GM12891 (cell line): ENCODE data around the gene GPATCH2.
"Not testable (repeated sequence)": the region's sequence is repeated elsewhere in the genome, so short reads cannot be mapped to it uniquely, and the experiment has no call there.

ENCODE experiments used
- DNase-seq: peaks from one replicate; pipeline ENCODE4 v3.0.0; 2011; ENCODE audit warnings: low spot score; ENCODE audit not compliant: insufficient read length
- FAIRE-seq: peaks from 2 replicates; lab custom pipeline; 2011; peaks lifted over from hg19 to GRCh38; lab: Jason Lieb, UNC
- PAX5 ChIP-seq: IDR thresholded peaks from 2 replicates; pipeline ENCODE4 v1.6.1; 2011; ENCODE audit warnings: low read length, moderate library complexity, mild to moderate bottlenecking; ENCODE audit not compliant: insufficient read depth, severe bottlenecking
- POLR2A ChIP-seq: IDR thresholded peaks from 2 replicates; pipeline ENCODE4 v1.6.1; 2011; ENCODE audit warnings: low read depth, low read length, control low read depth
- POLR2AphosphoS5 ChIP-seq: IDR thresholded peaks from 2 replicates; pipeline ENCODE4 v1.6.1; 2011; ENCODE audit warnings: low read depth, low read length, control low read depth
- POU2F2 ChIP-seq: IDR thresholded peaks from 2 replicates; pipeline ENCODE4 v1.6.1; 2011; ENCODE audit warnings: low read depth, mild to moderate bottlenecking, control low read depth, low read length, moderate library complexity
- SPI1 ChIP-seq: IDR thresholded peaks from 2 replicates; pipeline ENCODE4 v1.6.1; 2011; ENCODE audit warnings: low read depth, low read length, control low read depth
- TAF1 ChIP-seq: IDR thresholded peaks from 2 replicates; pipeline ENCODE4 v1.6.1; 2011; ENCODE audit warnings: low read depth, low read length, control low read depth

The GPATCH2 gene

GRCh38 chr1:217534566-217534965 is 96.3 kb downstream of the GPATCH2 start:
- TF ChIP-seq PAX5: no peak
- no peak for TF ChIP-seq POLR2AphosphoS5
- TF ChIP-seq TAF1: no peak
- no peak for TF ChIP-seq POLR2A
- TF ChIP-seq POU2F2: no peak
- no peak for TF ChIP-seq SPI1
- DNase-seq: no peak

GRCh38 chr1:217528271-217528670 is 102.6 kb downstream of the GPATCH2 start:
- DNase-seq (no peak), FAIRE-seq (no peak)
- TF ChIP-seq POU2F2 (no peak), PAX5 (no peak), TAF1 (no peak), POLR2AphosphoS5 (no peak), SPI1 (no peak), POLR2A (no peak)

More at GRCh38 chr1:217534566-217534965, 96.3 kb downstream of the GPATCH2 start:
- no peak for FAIRE-seq

GRCh38 chr1:217527151-217527550 is 103.7 kb downstream of the GPATCH2 start:
- TF ChIP-seq SPI1 (no peak), PAX5 (no peak), POLR2A (no peak), TAF1 (no peak), POU2F2 (no peak)
- FAIRE-seq (no peak), DNase-seq (no peak)

GRCh38 chr1:217526636-217527035 is 104.3 kb downstream of the GPATCH2 start:
- FAIRE-seq (no peak), DNase-seq (no peak)
- TF ChIP-seq SPI1 (no peak), TAF1 (no peak), POLR2AphosphoS5 (no peak), PAX5 (no peak), POLR2A (no peak)

GRCh38 chr1:217525773-217526490 is 105.0 kb downstream of the GPATCH2 start:
- no peak for DNase-seq
- TF ChIP-seq PAX5 (no peak), POLR2A (no peak), TAF1 (no peak), POLR2AphosphoS5 (no peak), POU2F2 (no peak), SPI1 (no peak)
- no peak for FAIRE-seq

- FAIRE-seq: no peak
- DNase-seq: no peak
- TF ChIP-seq TAF1 (no peak), SPI1 (no peak), POU2F2 (no peak), PAX5 (no peak), POLR2A (no peak), POLR2AphosphoS5 (no peak)
These were observed 105.9 kb downstream of the GPATCH2 start for GRCh38 chr1:217524787-217525520.

GRCh38 chr1:217523921-217524320 is 107.0 kb downstream of the GPATCH2 start:
- FAIRE-seq, DNase-seq: not testable (repeated sequence)

GRCh38 chr1:217522277-217522676 is 108.6 kb downstream of the GPATCH2 start:
- no peak for DNase-seq
- TF ChIP-seq POLR2AphosphoS5 (no peak), PAX5 (no peak), POU2F2 (no peak), POLR2A (no peak), SPI1 (no peak), TAF1 (no peak)
- FAIRE-seq: no peak

GRCh38 chr1:217521317-217521716 is 109.6 kb downstream of the GPATCH2 start:
- FAIRE-seq (no peak), DNase-seq (no peak)
- no peak for TF ChIP-seq POLR2A
- TF ChIP-seq TAF1: no peak
- no peak for TF ChIP-seq PAX5
- no peak for TF ChIP-seq POLR2AphosphoS5
- TF ChIP-seq SPI1: no peak
- no peak for TF ChIP-seq POU2F2

- no peak for TF ChIP-seq PAX5
- no peak for TF ChIP-seq TAF1
- TF ChIP-seq SPI1: no peak
- TF ChIP-seq POLR2AphosphoS5: no peak
- no peak for TF ChIP-seq POLR2A
- no peak for TF ChIP-seq POU2F2
- no peak for DNase-seq
- no peak for FAIRE-seq
These were observed 124.0 kb downstream of the GPATCH2 start for GRCh38 chr1:217506878-217507277.

- DNase-seq (no peak), FAIRE-seq (no peak)
- TF ChIP-seq POU2F2 (no peak), PAX5 (no peak), POLR2A (no peak), TAF1 (no peak), SPI1 (no peak), POLR2AphosphoS5 (no peak)
These were observed 132.7 kb downstream of the GPATCH2 start for GRCh38 chr1:217498209-217498608.
